ENCODE measurements around the gene HOXA1.

Gene HOXA1

GRCh38 chr7:27079234-27079975 is 16.4 kb downstream of the HOXA1 start:
- Histone ChIP-seq H4K91ac (ENCODE audit: low read length) (no peak overlapping the region), H3K4me3 (ENCODE audit: insufficient read depth in 1 of 2, low read depth in 1 of 2, low read length in 2 of 2) (no peak overlapping the region), H2BK15ac (ENCODE audit: low read depth, poor library complexity, severe bottlenecking) (no peak overlapping the region), H3K27ac (ENCODE audit: low read length, poor library complexity, severe bottlenecking) (no peak overlapping the region), H3K18ac (ENCODE audit: low read depth in 1 of 2, low read length in 2 of 2) (no peak overlapping the region), H3K23ac (ENCODE audit: low read length in 2 of 2) (no peak overlapping the region), H3K4me2 (ENCODE audit: low read length, poor library complexity, severe bottlenecking) (no peak overlapping the region), H3K4ac (ENCODE audit: low read depth in 1 of 2, low read length in 2 of 2) (no peak overlapping the region), H2BK5ac (ENCODE audit: low read depth, low read length, poor library complexity, severe bottlenecking) (no peak overlapping the region), H3K4me1 (ENCODE audit: control insufficient read depth, insufficient read depth, low read depth, low read length) (peaks cover 2% of the 10 kb centered on the region), H3K36me3 (ENCODE audit: control insufficient read depth in 1 of 2, insufficient read depth in 2 of 2, low read depth in 1 of 2, low read length in 2 of 2) (no peaks in the 10 kb centered on the region), H2AK5ac (ENCODE audit: low read length, severe bottlenecking) (no peak overlapping the region), H2BK120ac (ENCODE audit: low read depth, low read length) (no peak overlapping the region), H2BK12ac (ENCODE audit: low read length in 2 of 2) (no peak overlapping the region), H3K14ac (ENCODE audit: low read length in 2 of 2) (no peak overlapping the region), H3K27me3 (ENCODE audit: control insufficient read depth in 1 of 2, insufficient read depth in 1 of 2, low read length in 2 of 2) (no peaks in the 10 kb centered on the region), H3K9ac (ENCODE audit: low read length) (no peak overlapping the region), H3K9me3 (ENCODE audit: control insufficient read depth, low read length) (no peaks in the 10 kb centered on the region), H3K79me1 (replicated peaks; ENCODE audit: low read length, poor library complexity, severe bottlenecking) (no peaks in the 10 kb centered on the region), H4K8ac (ENCODE audit: low read length) (no peak overlapping the region), H2AFZ (ENCODE audit: low read depth, low read length) (no peak overlapping the region)
- DNase-seq, result no peak
- WGBS, result 80% methylated on average over 1 of the region's 1 CpG

- H3K4me2 ChIP-seq (ENCODE audit: low read length, poor library complexity, severe bottlenecking), result no peak overlapping the region
- no peaks in the 10 kb centered on the region for H3K9me3 ChIP-seq (ENCODE audit: control insufficient read depth, low read length)
- no peak overlapping the region for H2BK120ac ChIP-seq (ENCODE audit: low read depth, low read length)
- no peak overlapping the region for H3K14ac ChIP-seq (ENCODE audit: low read length in 2 of 2)
- no peak overlapping the region for H4K91ac ChIP-seq (ENCODE audit: low read length)
- H3K4me3 ChIP-seq (ENCODE audit: insufficient read depth in 1 of 2, low read depth in 1 of 2, low read length in 2 of 2), result no peak overlapping the region
- H3K4me1 ChIP-seq (ENCODE audit: control insufficient read depth, insufficient read depth, low read depth, low read length), result peaks cover 2% of the 10 kb centered on the region
- no peaks in the 10 kb centered on the region for H3K36me3 ChIP-seq (ENCODE audit: control insufficient read depth in 1 of 2, insufficient read depth in 2 of 2, low read depth in 1 of 2, low read length in 2 of 2)
- H3K27ac ChIP-seq (ENCODE audit: low read length, poor library complexity, severe bottlenecking), result no peak overlapping the region
- H3K79me1 ChIP-seq (replicated peaks; ENCODE audit: low read length, poor library complexity, severe bottlenecking), result no peaks in the 10 kb centered on the region
- no peak overlapping the region for H2BK5ac ChIP-seq (ENCODE audit: low read depth, low read length, poor library complexity, severe bottlenecking)
- H2AK5ac ChIP-seq (ENCODE audit: low read length, severe bottlenecking), result no peak overlapping the region
- H3K18ac ChIP-seq (ENCODE audit: low read depth in 1 of 2, low read length in 2 of 2), result no peak overlapping the region
- H2BK12ac ChIP-seq (ENCODE audit: low read length in 2 of 2), result no peak overlapping the region
- no peak overlapping the region for H3K9ac ChIP-seq (ENCODE audit: low read length)
- H3K4ac ChIP-seq (ENCODE audit: low read depth in 1 of 2, low read length in 2 of 2), result no peak overlapping the region
- no peak for DNase-seq
- 97% methylated on average over 3 of the region's 5 CpGs for WGBS
- H4K8ac ChIP-seq (ENCODE audit: low read length), result no peak overlapping the region
- H2AFZ ChIP-seq (ENCODE audit: low read depth, low read length), result no peak overlapping the region
- H3K27me3 ChIP-seq (ENCODE audit: control insufficient read depth in 1 of 2, insufficient read depth in 1 of 2, low read length in 2 of 2), result no peaks in the 10 kb centered on the region
- no peak overlapping the region for H2BK15ac ChIP-seq (ENCODE audit: low read depth, poor library complexity, severe bottlenecking)
- H3K23ac ChIP-seq (ENCODE audit: low read length in 2 of 2), result no peak overlapping the region
Observed at GRCh38 chr7:27078616-27079233, 17.1 kb downstream of the HOXA1 start.

DNA sequence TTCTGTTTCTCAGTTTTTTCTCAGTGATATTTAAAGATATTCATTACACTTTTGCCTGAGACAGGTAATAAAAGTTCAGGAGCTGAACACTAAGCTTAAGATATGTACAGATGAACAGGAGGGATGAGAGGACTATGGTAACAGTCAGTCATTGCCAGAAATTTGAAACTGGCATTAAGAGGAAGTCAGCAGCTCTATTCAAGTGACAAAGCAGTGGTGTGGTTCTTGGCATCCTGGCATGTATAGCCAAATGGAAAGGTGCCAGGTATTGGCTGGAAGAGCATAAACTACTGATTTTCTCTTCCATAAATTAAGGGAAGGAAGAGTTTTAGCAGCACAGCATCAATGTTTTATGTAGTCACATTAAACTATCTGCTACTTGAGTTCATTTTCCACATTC is 22.7 kb downstream of the HOXA1 start:
- H2BK5ac ChIP-seq (ENCODE audit: low read depth, low read length, poor library complexity, severe bottlenecking), result no peak overlapping the region
- no peak overlapping the region for H3K4me2 ChIP-seq (ENCODE audit: low read length, poor library complexity, severe bottlenecking)
- no peak overlapping the region for H2BK12ac ChIP-seq (ENCODE audit: low read length in 2 of 2)
- H3K4me3 ChIP-seq (ENCODE audit: insufficient read depth in 1 of 2, low read depth in 1 of 2, low read length in 2 of 2), result no peak overlapping the region
- H3K23ac ChIP-seq (ENCODE audit: low read length in 2 of 2), result no peak overlapping the region
- H3K27me3 ChIP-seq (ENCODE audit: control insufficient read depth in 1 of 2, insufficient read depth in 1 of 2, low read length in 2 of 2), result no peaks in the 10 kb centered on the region
- H2AK5ac ChIP-seq (ENCODE audit: low read length, severe bottlenecking), result no peak overlapping the region
- no peak overlapping the region for H4K8ac ChIP-seq (ENCODE audit: low read length)
- H3K9ac ChIP-seq (ENCODE audit: low read length), result no peak overlapping the region
- H2AFZ ChIP-seq (ENCODE audit: low read depth, low read length), result no peak overlapping the region
- no peak overlapping the region for H3K4ac ChIP-seq (ENCODE audit: low read depth in 1 of 2, low read length in 2 of 2)
- no peaks in the 10 kb centered on the region for H3K4me1 ChIP-seq (ENCODE audit: control insufficient read depth, insufficient read depth, low read depth, low read length)
- H4K91ac ChIP-seq (ENCODE audit: low read length), result no peak overlapping the region
- no peaks in the 10 kb centered on the region for H3K79me1 ChIP-seq (replicated peaks; ENCODE audit: low read length, poor library complexity, severe bottlenecking)
- H2BK15ac ChIP-seq (ENCODE audit: low read depth, poor library complexity, severe bottlenecking), result no peak overlapping the region
- no peak overlapping the region for H3K27ac ChIP-seq (ENCODE audit: low read length, poor library complexity, severe bottlenecking)
- H3K36me3 ChIP-seq (ENCODE audit: control insufficient read depth in 1 of 2, insufficient read depth in 2 of 2, low read depth in 1 of 2, low read length in 2 of 2), result no peaks in the 10 kb centered on the region
- H2BK120ac ChIP-seq (ENCODE audit: low read depth, low read length), result no peak overlapping the region
- no peak overlapping the region for H3K18ac ChIP-seq (ENCODE audit: low read depth in 1 of 2, low read length in 2 of 2)
- no peak for DNase-seq
- H3K14ac ChIP-seq (ENCODE audit: low read length in 2 of 2), result no peak overlapping the region
- H3K9me3 ChIP-seq (ENCODE audit: control insufficient read depth, low read length), result no peaks in the 10 kb centered on the region

GRCh38 chr7:27071622-27072390 is 24.0 kb downstream of the HOXA1 start:
- Histone ChIP-seq H3K27me3 (ENCODE audit: control insufficient read depth in 1 of 2, insufficient read depth in 1 of 2, low read length in 2 of 2) (no peaks in the 10 kb centered on the region), H2AK5ac (ENCODE audit: low read length, severe bottlenecking) (no peak overlapping the region), H3K36me3 (ENCODE audit: control insufficient read depth in 1 of 2, insufficient read depth in 2 of 2, low read depth in 1 of 2, low read length in 2 of 2) (no peaks in the 10 kb centered on the region), H2BK5ac (ENCODE audit: low read depth, low read length, poor library complexity, severe bottlenecking) (no peak overlapping the region), H3K79me1 (replicated peaks; ENCODE audit: low read length, poor library complexity, severe bottlenecking) (no peaks in the 10 kb centered on the region), H3K9ac (ENCODE audit: low read length) (no peak overlapping the region), H2AFZ (ENCODE audit: low read depth, low read length) (no peak overlapping the region), H2BK120ac (ENCODE audit: low read depth, low read length) (no peak overlapping the region), H3K4me2 (ENCODE audit: low read length, poor library complexity, severe bottlenecking) (no peak overlapping the region), H3K23ac (ENCODE audit: low read length in 2 of 2) (no peak overlapping the region), H3K9me3 (ENCODE audit: control insufficient read depth, low read length) (no peaks in the 10 kb centered on the region), H2BK12ac (ENCODE audit: low read length in 2 of 2) (no peak overlapping the region), H3K4me1 (ENCODE audit: control insufficient read depth, insufficient read depth, low read depth, low read length) (no peaks in the 10 kb centered on the region), H2BK15ac (ENCODE audit: low read depth, poor library complexity, severe bottlenecking) (no peak overlapping the region), H4K91ac (ENCODE audit: low read length) (no peak overlapping the region), H4K8ac (ENCODE audit: low read length) (no peak overlapping the region), H3K27ac (ENCODE audit: low read length, poor library complexity, severe bottlenecking) (no peak overlapping the region), H3K14ac (ENCODE audit: low read length in 2 of 2) (no peak overlapping the region), H3K4me3 (ENCODE audit: insufficient read depth in 1 of 2, low read depth in 1 of 2, low read length in 2 of 2) (no peak overlapping the region), H3K4ac (ENCODE audit: low read depth in 1 of 2, low read length in 2 of 2) (no peak overlapping the region), H3K18ac (ENCODE audit: low read depth in 1 of 2, low read length in 2 of 2) (no peak overlapping the region)
- no peak for DNase-seq
- 78% methylated on average over 4 of the region's 6 CpGs for WGBS
